Hematopoietic multipotent progenitor cell treated with erythropoietin and hydrocortisone succinate and interleukin-3 and kit ligand, for 17 days (in vitro differentiated cells): ENCODE data around the gene CEACAM20.
A peak's percentile ranks its signal among the peaks of the same experiment; 100 is the strongest.
"Not testable (repeated sequence)": the region's sequence is repeated elsewhere in the genome, so short reads cannot be mapped to it uniquely, and the experiment has no call there.

ENCODE experiments used
- DNase-seq: peaks from one replicate; pipeline ENCODE4 v3.0.0-alpha.2; 2015; ENCODE audit warnings: low spot score

CEACAM20 gene

GRCh38 chr19:44548736-44549135 lies 19.3 kb upstream of the CEACAM20 start:
- no peak for DNase-seq

DNA sequence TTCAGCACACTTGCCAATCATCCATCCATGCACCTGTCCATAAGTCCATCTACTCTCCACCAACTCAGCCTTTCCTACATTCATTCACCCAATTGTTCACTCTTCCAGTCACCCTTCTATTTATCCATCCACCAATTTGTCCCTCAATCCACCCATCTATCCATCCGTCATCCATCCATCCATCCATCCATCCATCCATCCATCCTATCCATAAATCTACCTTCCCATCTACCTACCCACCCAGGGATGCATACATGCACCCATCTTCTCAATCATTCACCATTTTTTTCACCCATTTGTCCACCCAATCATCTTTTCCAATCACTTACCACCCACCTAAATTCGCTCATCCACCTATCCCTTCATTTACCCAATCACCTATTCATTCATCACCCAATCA lies 14.6 kb upstream of the CEACAM20 start:
- DNase-seq = no peak

GRCh38 chr19:44542671-44543070 lies 13.2 kb upstream of the CEACAM20 start:
- DNase-seq = no peak

GRCh38 chr19:44540736-44541135 lies 11.3 kb upstream of the CEACAM20 start:
- no peak for DNase-seq

DNA sequence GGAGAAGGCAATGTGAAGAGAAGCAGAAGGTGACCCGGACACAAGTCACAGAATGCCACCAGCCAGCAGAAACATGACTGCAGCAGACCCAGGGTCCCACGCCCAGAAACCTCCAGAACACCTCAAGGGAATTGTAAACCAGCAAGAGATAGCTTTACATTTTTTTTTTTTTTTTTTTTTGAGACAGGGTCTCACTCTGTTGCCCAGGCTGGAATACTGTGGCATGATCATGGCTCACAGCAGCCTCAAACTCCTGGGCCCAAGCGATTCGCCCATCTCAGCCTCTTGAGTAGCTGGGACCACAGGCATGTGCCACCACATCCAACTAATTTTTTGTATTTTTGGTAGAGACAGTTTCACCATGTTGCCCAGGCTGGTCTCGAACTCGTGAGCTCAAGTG lies 10.5 kb upstream of the CEACAM20 start:
- no peak for DNase-seq

DNA sequence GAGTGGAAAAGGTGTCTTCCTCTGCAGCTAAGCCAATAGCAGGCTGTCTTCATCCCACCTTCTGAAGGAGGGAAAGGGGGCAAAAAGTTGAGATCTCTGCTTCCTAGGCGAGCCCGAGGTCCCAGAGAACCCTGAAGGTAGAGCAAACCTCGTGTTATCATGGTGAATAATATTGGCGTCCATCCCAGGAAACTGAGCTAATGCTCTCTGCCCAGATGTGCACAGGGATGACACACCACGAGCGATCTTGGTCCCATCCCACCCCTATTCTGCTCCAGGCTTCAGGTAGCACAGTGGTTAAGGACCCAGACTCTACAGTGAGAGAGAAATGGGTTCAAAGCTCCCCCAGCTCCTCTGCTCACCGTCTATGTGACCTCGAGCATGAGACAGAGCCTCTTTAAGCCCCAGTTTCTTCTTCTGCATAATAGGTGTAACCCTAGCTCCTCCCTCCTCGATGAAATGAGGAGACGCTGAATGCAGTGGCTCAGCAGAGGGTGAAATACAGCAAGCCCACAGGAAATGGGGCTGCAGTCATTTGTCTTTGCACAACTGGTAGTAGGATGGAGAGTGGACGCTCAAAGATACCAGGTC lies 9.9 kb upstream of the CEACAM20 start:
- DNase-seq = no peak

DNA sequence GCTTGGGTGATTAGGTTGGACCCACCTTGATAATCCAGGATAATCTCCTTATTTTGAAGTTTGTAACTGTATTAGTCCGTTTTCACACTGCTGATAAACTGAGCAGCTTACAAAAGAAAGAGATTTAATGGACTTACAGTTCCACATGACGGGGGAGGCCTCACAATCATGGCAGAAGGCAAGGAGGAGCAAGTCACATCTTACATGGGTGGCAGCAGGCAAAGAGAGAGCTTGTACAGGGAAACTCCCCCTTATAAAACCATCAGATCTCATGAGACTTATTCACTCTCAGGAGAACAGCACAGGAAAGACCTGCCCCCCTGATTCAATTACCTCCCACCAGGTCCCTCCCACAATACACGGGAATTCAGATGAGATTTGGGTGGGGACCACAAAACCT lies 5.9 kb upstream of the CEACAM20 start:
- DNase-seq = not testable (repeated sequence)

GRCh38 chr19:44532819-44533218 lies 3.3 kb upstream of the CEACAM20 start:
- no peak for DNase-seq

DNA sequence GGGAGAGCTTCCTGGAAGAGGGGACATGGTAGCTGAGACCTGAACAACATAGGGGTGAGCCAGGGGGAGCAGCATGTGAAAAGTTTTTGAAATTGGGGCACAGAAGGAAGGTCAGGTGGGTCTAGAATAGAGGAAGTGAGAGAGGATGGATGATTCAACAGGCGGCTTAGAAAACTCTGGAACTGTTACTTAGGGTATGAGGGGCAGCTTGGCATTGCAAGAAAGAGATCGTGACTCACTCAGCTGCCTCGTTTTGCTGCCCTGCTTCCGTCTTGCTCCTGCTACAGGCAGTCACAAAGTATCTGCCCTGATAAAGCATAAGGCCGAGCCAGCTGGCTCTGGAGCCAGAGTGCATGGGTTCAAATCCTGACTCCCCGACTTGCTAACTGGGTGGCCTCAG lies 1.3 kb upstream of the CEACAM20 start:
- no peak for DNase-seq

GRCh38 chr19:44527554-44527953 lies 1.9 kb downstream of the CEACAM20 start:
- DNase-seq = no peak

DNA sequence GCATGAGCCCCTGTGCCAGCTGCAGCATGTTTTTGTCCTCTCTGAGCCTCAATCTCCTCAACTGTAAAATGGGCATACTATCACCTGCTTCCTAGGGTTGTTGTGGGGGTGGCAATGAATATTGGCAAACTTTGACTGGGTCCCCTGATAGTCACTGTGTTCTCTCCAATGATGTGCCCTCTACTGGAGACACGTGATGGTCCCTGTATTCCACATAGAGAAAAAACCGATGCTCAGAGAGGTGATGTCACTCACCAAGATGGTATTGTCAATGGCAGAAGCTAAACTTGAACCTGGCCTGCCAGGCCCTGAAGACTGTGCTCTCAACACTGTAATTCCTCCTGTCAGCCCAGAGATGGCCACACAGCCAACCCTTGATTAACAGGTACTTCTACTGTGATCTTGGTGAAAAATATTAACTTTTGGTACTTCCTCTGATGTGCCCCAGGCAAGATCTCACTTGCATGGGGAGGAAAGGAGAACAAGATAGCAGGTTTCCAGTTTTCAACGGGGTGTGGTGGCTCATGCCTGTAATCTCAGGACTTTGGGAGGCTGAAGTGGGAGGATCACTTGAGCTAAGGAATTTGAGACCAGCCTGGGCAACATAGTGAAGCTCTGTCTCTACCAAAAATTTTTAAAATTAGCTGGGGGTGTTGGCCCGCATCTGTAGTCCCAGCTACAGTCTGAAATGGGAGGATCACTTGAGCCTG lies 3.6 kb downstream of the CEACAM20 start:
- DNase-seq = no peak

- no peak for DNase-seq
These were observed 8.1 kb downstream of the CEACAM20 start for GRCh38 chr19:44521370-44521769.

- no peak for DNase-seq
These were observed 12.3 kb downstream of the CEACAM20 start for GRCh38 chr19:44517146-44517545.

DNA sequence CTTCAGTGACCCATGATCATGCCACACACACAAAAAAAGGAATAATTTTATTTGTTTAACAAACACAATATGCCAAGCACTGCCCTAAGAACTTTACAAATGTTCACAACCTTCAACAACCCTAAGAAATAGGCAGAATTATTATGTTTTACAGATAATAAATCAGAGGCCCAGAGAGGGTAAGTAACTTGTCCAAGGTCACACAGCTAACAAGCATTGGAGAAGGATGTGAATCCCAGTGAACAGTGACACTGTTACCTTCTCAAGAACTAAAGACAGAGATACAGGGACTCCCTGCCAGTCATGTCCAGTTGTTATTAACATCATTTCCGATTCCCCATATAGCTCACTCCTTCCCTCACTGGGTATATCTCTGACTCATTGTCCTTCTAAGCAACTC lies 13.6 kb downstream of the CEACAM20 start:
- DNase-seq = no peak

GRCh38 chr19:44515031-44515430 lies 14.4 kb downstream of the CEACAM20 start:
- DNase-seq = no peak

DNA sequence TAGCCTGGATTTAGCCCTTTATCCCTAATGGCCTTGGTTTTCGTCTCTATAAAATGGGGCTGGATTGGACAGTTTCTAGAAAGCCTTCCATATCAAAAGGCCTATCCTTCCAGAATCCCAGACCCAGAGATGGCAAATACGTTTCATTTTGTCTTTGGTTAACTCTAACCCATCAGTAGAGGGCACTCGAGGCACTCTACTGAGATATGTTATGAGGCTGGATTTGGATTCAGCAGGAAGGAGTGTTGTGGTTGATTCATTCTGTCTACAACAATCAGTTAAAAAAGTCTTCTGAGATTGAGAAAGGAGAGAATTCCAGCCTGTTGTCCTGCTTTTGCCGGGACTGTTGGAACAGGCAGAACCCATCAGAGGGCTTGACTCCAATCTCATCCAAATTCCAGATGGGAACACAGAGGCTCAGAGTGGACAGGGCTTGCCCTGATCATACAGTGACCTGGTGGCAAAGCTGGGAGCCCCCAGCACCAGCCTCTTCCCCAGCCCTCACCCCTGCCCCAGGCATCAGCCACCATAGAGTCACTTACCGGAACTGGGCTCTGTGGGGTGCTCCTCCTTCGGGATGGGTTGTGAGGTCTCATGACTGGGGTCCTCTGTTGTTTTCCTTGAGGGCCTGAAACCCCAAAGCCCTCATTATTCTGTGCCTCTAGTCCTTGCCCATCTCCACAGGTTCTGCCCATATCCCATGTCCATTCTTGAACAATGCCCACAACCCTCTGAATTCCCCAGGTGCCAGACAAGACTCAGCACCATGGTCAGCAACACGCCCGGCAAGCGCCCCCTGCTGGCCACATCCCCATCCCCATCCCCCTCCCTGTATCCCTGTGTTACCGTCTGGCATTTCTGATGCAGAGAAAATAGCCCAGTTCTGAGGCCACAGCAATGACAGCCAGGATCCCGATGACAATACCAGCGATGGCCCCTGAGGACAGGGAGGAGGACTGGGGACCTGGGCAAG lies 16.9 kb downstream of the CEACAM20 start:
- no peak for DNase-seq

DNA sequence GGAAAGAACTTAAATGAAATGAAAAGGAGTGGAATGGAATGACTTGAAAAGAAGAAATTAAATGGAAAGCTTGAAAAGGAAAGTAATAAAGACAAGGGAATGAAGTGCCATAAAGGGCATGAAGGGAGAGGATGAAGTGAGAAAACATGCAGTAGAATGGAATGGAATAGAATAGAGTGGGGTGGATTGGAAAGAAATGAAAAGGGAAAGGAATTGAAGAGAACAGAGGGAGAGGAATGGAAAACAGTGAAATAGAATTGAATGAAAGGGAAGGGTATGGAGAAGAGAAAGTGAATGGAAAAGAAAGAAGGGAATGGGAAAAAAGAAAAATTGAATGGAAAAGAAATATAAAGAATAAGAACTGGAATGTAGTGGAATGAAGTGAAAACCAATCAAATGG lies 20.0 kb downstream of the CEACAM20 start:
- DNase-seq = no peak

- peak; percentile 87 for DNase-seq
These were observed 29.2 kb downstream of the CEACAM20 start, which contains the start of gene ZNF180 for GRCh38 chr19:44499962-44500949. Gene ZNF180 (minus strand): TSS chr19:44500522. CDS start chr19:44497334, 3,188 bp downstream.

DNA sequence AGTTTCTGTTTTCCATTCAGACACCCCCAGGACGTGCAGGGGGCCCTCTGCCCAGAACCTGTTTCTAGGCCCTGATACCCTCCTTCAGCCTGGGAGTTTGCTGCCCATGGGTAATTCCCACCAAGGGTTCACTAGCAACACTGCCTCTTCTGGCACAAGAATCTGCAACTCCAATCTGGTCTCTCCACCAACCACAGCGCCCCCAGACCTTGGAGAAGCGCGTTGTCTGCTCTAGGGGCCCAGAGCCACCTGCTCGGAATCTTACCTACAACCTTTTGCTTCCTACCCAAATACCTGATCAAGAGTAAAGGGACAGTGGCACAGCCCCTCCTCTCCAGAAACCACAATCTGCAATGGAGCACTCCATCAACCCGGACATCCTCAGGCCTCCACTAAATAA lies 29.9 kb downstream of the CEACAM20 start:
- no peak for DNase-seq

- no peak for DNase-seq
These were observed 30.5 kb downstream of the CEACAM20 start for GRCh38 chr19:44498988-44499387.

GRCh38 chr19:44496711-44497110 lies 32.8 kb downstream of the CEACAM20 start:
- no peak for DNase-seq
